Occipital lobe (tissue), 2 donors: ENCODE data around the gene METTL15. TPM values are rescaled to one million over a fixed set of nuclear protein-coding genes. Genes with fewer than 3 reads are reported as not detected.
"Not testable (repeated sequence)": the region's sequence is repeated elsewhere in the genome, so short reads cannot be mapped to it uniquely, and the experiment has no call there.

Experiments used
- DNase-seq: peaks from one replicate; lab custom pipeline; 2025; lab: John Stamatoyannopoulos, UW
- total RNA-seq: library from RNA; depleted of rRNA; stranded (reverse); fragments of >200 nt; gene quantifications from one replicate; pipeline ENCODE4 v1.2.3, GENCODE V29; 2014

Gene METTL15
- total RNA-seq, 1 donor from 2014 or later: 25.6 TPM

DNA sequence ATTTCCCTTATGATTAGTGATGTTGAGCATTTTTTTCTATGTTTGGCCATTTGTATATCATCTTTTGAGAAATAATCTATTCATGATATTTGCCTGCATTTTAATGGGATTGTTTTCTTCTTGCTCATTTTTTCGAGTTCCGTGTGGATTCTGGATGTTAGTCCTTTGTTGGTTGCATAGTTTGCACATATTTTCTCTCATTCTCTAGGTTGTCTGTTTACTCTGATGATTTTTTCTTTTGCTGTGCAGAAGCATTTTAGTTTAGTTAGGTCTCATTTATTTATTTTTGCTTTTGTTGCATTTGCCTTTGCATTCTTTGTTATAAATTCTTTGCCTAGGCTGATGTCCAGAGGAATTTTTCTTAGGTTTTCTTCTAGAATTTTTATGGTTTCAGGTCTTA, 87.3 kb downstream of the METTL15 start:
- no peak for DNase-seq

DNA sequence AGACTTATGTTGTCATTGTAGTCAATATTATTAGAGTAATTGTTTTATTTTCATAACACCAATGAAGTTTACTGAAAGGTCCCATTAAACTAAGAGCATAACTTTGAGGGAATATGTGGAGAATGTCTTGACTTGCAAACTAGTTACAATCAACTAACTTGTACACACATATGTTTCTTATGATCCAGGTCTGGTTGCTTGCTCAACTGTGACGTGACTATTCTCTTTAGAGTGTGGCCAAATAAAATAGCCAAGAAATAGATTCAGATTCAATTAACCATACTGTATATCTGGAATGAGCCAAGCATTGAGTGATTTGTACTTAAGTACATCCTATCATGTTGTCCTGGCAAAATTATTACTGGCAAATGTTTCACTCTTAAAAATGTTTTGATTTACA, 101.7 kb downstream of the METTL15 start:
- DNase-seq: no peak

DNA sequence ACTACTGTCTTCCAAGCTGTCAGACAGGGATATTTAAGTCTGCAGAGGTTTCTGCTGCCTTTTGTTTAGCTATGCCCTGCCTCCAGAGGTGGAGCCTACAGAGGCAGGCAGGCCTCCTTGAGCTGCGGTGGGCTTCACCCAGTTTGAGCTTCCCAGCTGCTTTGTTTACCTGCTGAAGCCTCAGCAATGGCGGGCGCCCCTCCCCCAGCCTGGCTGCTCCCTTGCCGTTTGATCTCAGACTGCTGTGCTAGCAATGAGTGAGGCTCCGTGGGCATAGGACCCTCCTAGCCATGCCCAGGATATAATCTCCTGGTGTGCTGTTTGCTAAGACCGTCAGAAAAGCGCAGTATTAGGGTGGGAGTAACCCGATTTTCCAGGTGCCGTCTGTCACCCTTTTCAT, 113.9 kb downstream of the METTL15 start:
- not testable (repeated sequence) for DNase-seq

DNA sequence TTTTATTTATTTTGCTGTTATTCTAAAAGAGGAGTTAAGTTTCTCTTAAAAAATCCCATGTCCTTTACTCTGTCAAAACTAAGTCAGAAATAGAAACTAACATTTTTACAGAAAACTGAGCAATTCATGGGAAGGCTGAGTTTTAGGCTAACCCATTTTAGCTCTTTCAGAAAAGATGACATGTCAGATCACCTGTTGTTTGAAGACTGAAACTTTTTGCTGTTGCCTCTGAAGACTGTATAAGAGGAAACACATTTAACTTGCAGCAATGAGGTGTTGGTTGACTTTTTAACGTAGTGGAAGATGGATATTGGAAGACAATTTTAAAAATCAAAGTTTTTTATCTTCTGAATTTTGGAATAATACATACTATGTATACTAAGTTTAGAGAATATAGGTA, 115.4 kb downstream of the METTL15 start:
- no peak for DNase-seq

DNA sequence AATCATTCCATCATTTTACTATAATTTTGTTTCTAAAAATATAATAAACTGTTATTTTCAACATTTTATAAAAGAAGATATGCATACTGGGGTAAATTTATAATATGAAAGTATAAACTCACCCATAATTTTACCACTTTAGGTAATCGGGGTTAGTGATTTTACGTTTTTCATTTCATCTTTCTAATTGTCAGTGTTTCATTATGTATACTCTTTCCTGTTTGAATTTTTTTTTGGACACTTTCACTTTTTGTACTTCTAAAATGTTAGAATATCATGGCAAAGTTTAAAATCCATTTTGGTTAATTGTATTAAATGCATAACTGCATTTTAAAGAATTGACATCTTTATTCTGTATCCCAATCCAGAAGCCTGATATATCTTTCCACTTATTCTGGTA, 115.8 kb downstream of the METTL15 start:
- no peak for DNase-seq

DNA sequence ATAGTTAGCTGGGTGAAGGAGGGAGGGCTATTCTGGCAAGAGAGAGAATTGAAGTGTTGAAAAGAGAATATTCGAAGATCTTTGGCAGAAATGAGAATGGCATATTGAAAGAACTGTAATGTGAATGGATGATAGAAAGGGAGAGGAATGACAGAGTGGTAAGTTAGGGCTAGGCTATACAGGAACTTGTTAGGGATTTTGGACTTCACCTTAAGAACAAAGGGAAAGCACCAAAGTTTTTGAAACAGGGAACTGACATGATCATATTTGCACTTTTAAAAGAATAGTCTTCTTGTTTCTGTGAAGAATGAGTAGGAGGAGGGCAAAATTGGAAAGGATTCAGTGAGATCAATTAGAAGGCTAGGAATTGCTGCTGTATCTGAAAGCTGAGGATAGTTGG, 119.3 kb downstream of the METTL15 start:
- DNase-seq: no peak

DNA sequence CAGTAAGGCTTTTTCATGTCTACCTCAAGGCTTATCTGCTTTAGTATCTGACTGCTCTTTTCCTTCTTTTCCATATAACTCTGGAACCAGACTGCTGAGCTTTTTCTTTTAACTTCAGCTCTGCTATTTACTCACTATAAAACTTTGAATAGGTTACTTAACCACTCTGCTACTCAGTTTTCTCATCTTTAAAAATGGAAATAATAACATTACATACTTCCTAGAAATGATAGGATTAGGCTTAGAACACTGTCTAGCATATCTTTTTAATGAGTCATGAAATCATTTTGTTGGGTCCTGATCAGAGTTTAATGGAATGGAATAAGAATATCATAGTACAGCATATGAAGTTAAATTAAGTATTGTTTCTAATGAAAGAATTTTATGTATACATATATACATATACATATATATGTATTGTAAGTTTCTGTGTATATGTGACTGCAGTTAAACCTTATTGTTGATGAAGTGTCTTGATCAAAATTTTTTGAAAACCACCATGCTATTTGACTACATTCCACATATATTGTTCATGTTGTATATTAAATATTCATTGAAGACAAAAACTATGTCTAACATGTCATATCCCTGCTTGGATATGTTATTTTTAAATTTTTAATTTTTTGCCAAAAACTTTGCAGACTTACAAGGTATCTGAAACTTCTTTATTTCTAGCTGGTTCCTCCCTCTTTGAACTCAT, 120.2 kb downstream of the METTL15 start:
- no peak for DNase-seq

DNA sequence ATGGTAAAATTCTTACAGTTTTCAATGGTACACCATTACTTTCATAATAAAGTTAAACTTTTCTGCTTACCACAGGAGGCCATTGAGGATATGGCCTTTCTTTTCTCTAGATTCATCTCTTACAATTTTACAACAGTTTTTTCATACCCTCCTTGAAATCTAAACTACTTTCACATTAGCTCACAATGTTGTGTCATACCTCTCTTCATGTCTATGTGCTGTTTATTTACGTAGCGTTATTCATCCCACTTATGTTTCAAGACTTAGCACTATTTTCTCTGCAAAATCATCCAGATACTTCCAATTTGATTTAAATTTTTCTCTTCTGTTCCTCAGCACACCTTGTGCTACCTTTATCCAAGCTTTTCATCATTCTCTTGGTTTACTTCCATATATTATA, 123.3 kb downstream of the METTL15 start:
- DNase-seq: no peak

DNA sequence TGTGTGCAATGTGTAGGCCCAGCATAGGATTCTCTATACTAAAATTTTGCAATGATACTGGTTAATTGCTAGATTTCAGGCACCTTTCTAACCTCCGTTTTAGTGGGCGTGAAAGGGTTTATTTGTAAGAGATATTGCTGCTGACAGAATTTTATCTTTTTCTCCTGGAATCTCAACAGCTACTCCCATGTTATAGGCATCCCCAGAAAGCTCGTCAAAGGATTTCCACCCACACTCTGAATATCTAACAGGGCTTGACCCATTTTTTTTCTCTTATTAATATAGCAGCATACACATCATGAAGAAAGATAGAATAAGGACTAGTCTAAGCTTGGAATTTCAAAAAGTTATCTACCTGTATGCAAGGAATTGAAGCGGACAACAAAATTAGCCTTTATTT, 124.5 kb downstream of the METTL15 start:
- no peak for DNase-seq

DNA sequence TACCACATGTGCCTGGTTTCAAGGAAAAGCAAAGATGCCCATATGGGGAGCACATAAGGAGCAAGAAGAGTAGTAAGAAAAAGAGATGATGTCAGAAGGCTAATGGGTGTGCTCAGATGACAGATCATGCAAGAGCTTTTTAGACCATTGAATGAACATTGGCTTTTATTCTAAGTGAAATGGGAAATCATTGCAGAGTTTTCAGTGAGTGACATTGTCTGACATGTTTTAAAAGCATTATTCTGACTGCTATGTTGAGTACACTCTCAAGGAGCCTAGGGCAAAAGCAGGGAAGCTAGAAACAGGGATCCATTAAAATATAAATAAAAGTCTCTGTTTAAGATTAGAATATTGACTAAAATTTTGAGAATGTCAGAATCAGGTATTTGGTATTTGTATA, 133.6 kb downstream of the METTL15 start:
- no peak for DNase-seq

DNA sequence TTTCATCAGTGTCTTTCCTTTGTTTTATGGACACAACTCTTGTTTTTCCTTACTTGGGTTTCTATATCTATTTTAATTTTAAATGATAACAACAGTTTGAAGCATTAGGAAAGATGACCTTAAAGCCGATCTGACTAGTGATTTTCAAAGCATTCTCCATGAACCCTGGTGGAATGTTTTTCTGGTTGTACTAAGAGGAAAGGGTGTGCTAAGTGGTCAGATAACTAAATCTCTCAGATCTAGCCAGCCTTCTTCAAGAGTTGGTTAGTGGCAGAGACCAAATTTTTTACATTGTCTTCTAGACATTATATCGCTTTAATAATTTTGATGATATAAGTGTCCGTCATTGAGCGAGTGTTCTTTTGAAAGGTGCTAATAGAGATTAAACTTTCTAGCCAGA, 134.4 kb downstream of the METTL15 start:
- DNase-seq: no peak

DNA sequence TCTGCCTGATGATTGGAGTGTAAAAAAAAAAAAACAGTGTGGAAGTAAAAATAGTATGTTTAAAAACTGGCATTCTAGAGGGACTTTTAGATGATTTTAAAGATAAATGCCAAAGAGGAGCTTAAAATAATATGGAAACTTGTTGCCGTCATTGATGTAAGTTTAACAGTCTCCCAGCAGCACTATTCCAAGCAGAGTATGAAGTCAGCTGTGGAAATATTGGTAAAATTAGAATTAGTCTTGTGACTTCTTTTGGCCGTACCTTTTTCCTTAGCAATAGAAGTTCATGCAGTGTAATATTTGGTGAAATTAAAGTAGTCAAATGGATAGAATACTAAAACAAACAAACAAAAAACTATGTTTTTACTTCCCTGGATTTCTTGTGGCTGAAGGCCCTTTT, 134.9 kb downstream of the METTL15 start:
- DNase-seq: no peak

DNA sequence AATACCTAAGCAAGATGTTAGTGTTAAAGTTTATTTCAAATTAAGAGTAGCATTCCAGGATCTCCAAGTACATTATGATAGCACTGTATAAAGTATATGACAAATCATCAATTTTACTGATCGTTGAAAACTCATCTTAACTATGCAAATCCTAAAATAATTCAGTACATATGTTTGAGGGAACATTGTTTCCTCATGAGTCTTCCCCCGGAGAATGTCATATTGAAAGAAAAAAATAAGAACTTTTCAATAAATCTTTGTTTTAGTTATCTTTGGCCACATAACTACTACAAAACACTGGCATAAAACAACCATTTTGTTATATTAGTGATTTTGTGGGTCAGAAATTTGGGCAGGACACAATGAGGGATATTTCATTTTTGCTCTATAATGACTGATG, 135.4 kb downstream of the METTL15 start:
- DNase-seq: no peak

DNA sequence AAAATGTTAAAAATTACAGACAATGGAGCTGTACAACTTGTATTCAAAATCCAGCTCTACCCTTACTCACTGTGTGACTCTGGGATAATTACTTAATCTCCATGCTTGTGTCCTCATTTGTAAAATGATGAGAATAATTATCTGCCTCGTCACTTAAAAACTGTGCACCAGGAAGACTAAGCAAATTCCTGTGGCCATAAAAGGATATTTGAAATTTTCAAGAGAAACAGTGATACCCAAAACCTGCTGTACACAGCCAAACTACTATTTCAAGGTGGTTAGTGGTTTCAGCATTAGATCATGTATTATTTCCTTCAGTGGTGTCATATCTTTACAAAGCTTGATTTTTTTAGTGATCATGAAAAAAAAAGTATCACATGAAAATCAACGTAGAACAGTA, 136.9 kb downstream of the METTL15 start:
- DNase-seq: no peak

DNA sequence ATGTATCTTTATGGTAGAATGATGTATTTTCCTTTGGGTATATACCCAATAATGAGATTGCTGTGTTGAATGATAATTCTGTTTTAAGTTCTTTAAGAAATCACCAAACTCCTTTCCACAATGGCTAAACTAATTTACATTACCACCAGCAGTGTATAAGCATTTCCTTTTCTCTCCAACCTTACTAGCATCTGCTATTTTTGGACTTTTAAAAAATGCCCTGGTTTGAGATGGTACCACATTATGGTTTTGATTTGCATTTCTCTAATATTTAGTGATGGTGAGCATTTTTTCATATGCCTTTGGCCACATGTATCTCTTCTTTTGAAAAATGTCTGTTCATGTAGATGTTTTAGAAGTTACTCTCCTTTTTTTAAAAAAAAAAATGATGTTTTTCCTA, 142.0 kb downstream of the METTL15 start:
- no peak for DNase-seq

DNA sequence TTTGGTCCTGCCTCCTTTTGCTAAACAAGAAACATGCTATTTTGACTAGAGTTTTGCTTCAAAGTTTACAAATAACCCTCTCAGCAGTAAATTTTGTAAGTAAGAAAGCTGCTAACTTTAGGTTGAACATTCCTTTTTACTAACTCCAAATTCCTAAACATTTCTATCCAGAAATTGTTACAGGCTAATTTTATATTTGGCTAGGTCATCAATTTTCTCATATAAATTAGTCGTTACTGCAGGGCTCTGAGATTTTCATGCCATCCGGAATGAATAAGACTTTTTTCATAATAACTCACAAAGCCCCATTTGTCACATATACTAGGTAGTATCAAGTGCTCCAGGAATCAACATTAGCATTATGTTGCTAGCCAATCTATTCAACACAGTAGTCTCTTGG, 143.1 kb downstream of the METTL15 start:
- DNase-seq: no peak

DNA sequence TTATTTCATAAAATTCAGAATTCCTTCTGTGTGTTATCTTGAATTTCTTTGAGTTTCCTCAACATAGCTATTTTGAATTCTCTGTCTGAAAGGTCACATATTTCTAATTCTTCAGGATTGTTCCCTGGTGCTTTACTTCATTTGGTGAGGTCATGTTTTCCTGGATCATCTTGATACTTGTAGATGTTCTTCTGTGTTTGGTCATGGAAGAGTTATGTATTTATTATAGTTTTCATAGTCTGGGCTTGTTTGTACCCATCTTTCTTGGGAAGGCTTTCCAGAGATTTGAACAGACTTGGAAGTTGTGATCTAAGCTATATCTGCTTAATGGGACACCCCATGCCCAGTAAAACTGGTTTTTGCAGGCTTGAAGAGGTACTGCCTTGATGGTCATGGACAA, 149.6 kb downstream of the METTL15 start:
- no peak for DNase-seq

DNA sequence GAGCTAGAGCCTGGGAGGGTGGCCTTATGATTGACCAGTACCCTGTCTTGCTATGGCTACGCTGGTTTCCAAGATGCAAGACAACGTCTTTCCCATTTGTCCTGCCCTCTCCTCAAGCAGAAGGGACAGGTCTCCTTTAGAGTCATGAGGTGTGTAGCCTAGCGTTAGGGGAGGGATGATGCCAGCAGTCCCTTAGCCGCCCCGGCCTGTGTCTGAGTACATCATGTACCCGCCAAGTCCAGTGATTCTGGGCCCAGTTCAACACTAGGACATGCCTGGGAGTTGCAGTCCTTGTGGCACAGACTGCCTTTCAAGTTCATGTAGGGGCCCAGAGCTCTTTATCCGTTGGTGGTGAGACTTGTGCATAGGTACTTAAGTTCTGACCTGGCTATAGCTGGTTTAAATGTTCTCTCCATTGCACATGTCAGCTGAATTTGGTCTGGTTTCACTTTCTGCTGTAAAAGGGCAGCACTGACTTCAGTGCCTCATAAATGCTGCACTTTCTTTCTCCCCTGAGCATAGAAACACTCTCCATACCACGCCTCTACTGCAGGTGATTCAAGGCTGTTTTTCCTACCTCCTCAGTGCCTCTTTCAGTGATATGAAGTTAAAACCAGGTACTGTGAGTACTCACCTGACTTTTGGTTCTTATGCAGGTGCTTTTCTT, 151.1 kb downstream of the METTL15 start:
- DNase-seq: no peak

DNA sequence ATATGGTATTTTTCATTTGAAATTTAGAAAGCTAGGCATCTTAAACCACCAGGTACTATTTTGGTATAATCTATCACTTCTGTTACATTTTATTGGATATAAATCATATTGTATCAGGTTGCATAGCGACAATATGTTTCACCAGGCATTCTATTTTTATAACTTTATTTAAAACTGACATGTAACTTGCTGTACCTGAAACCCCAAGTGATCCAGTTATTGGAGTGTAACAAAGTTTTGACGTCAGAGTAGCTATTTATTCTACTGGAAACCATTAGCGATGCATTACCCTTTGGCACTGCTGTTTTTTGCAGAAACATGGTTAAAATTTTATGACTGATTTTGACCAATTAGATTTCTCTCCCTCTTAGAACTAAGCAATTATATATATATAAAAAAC, 160.7 kb downstream of the METTL15 start:
- DNase-seq: no peak

DNA sequence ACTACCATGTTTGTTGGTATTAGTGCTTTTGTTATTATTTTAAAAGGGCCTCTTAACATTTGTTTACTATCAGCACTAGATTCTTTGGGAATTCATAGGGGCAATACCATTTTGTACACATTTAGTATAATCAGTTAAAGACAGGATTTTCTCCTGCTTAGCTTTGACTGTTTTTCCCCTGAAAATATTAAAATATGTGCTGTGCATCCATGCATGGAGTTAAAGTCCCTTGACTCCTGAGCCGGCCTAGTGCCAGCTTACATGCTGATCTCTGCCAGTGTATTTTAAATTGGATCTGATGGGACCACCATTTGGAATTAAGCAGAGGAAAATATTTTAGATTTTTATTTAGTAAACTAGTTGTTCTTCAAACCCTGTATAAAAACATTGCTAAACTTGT, 161.4 kb downstream of the METTL15 start:
- DNase-seq: no peak

DNA sequence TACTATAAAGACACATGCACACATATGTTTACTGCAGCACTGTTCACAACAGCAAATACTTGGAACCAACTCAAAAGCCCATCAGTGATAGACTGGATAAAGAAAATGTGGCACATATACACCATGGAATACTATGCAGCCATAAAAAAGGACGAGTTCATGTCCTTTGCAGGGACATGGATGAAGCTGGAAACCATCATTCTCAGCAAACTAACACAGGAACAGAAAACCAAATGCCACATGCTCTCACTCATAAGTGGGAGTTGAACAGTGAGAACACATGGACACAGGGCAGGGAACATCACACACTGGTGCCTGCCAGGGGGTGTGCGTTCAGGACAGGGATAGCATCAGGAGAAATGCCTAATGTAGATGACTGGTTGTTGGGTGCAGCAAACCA, 164.1 kb downstream of the METTL15 start:
- DNase-seq: not testable (repeated sequence)

DNA sequence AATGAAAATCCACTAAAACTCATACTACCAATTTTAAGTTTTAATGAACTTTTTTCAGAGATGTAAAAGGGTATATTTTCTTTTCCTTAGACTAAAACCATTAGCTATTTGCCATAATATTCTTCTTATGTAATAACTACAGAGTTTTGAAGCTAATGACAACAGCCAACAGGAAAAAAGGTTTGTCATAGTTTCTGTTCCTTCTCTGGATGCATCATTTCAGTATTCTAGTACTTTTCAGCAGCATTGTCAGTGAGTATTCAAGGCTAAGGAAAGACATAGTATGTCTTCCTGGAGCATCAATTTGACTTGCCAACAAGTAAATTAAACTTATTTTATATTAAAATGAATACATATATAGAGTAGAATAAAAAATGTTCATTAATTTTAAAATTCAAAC, 166.0 kb downstream of the METTL15 start:
- DNase-seq: no peak

DNA sequence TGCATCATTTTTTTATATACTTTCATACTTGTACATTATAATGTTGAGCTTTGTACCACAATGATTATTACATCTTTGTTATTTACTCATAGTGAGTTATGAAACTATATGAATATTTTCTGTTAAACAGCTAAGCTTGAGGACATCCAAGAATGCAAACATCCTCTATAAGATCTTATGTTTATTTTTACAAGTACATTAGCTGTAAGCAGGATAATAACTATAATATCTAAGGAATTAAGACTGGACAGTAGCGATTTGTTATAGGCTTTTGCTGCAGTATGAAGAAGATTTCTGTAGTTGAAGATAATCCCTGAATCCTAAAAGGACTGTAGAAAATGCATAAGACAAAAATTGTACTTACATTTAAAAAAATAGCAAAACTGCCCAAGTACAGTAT, 176.0 kb downstream of the METTL15 start:
- no peak for DNase-seq

DNA sequence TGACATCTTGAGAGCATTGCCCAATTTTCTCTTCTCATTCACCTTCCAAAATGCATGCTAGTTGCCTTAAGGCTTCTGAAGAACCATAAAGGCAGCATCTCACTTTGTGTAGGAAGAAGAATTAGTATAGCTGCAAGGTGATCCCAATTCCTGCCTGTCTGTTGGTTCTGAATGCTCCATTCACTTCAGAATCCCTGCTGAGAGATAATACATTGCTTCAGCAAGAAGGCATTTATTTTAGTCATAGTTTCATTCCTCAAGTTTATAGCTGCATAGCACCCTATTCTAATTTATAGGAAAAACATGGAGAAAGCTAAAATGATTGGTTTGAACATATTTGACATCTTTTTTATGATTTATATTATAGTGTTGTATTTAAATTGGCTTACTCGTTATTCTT, 181.3 kb downstream of the METTL15 start:
- DNase-seq: no peak
